A673 (cell line): ENCODE results near the gene BCAR3. TPM values are rescaled to one million over a fixed set of nuclear protein-coding genes. Genes with fewer than 3 reads are reported as not detected.

ENCODE experiments used
- BruUV-seq: library from RNA; stranded (reverse); fragments of 400-500 nt; replicated peaks from 2 replicates; lab custom pipeline; 2021; lab: Mats Ljungman, UMichigan
- CTCF ChIA-PET: fragments of 300-600 bp; sonication (Branson Sonifier 250); formaldehyde crosslinking; loops from one replicate; lab custom pipeline; 2022; ENCODE audit warnings: antibody characterized with exemption; lab: Charles Lee
- POLR2A ChIA-PET: fragments of 300-600 bp; sonication (Branson Sonifier 250); formaldehyde crosslinking; loops from one replicate; lab custom pipeline; 2022; ENCODE audit warnings: antibody characterized with exemption; ENCODE audit not compliant: low non-redundant PET; lab: Charles Lee
- DNase-seq: peaks from one replicate; pipeline ENCODE4 v3.0.0-alpha.2; 2015; ENCODE audit warnings: low spot score
- H3K27ac ChIP-seq: fragments of 200-600 bp; sonication (generic); 2 replicates; pipeline ENCODE4 v1.5.1; 2016; ENCODE audit warnings: mixed run types, low read depth, mild to moderate bottlenecking, mixed read lengths, antibody characterized with exemption, low read length; ENCODE audit not compliant: poor library complexity, severe bottlenecking
- H3K27me3 ChIP-seq: fragments of 200-600 bp; sonication (generic); replicated peaks from 2 replicates; pipeline ENCODE4 v1.6.1; 2017; ENCODE audit warnings: mixed run types, low read depth, mild to moderate bottlenecking, mixed read lengths, antibody characterized with exemption, low read length; ENCODE audit not compliant: insufficient read depth, poor library complexity
- H3K36me3 ChIP-seq: fragments of 200-600 bp; sonication (generic); 2 replicates; pipeline ENCODE4 v1.6.1; 2016; ENCODE audit warnings: mixed run types, mild to moderate bottlenecking, mixed read lengths, antibody characterized with exemption, low read length; ENCODE audit not compliant: insufficient read depth, poor library complexity, severe bottlenecking
- H3K4me1 ChIP-seq: fragments of 200-600 bp; sonication (generic); 2 replicates; pipeline ENCODE4 v1.6.1; 2017; ENCODE audit warnings: mixed run types, mild to moderate bottlenecking, mixed read lengths, antibody characterized with exemption, low read length; ENCODE audit not compliant: insufficient read depth, poor library complexity, severe bottlenecking
- H3K4me3 ChIP-seq: fragments of 200-600 bp; sonication (generic); 2 replicates; pipeline ENCODE4 v1.5.1; 2016; ENCODE audit warnings: low read depth, mixed run types, mild to moderate bottlenecking, mixed read lengths, low read length; ENCODE audit not compliant: poor library complexity, severe bottlenecking
- H3K9me3 ChIP-seq: fragments of 200-600 bp; sonication (generic); 2 replicates; pipeline ENCODE4 v1.6.1; 2016; ENCODE audit warnings: mixed run types, low read depth, mild to moderate bottlenecking, mixed read lengths, antibody characterized with exemption, low read length; ENCODE audit not compliant: poor library complexity, severe bottlenecking
- CTCF ChIP-seq: fragments of 300-800, 200-600 bp; sonication (generic); conservative IDR thresholded peaks from 2 replicates; pipeline ENCODE4 v1.5.1; 2017; ENCODE audit warnings: low read depth, mild to moderate bottlenecking, antibody characterized with exemption, low read length, moderate library complexity, mixed read lengths
- EZH2 ChIP-seq: fragments of 200-600 bp; sonication (generic); IDR thresholded peaks from 2 replicates; pipeline ENCODE4 v1.6.1; 2017; ENCODE audit warnings: borderline replicate concordance, low read depth, mild to moderate bottlenecking, mixed read lengths, antibody characterized with exemption, low read length; ENCODE audit not compliant: poor library complexity, severe bottlenecking
- intact Hi-C: fragments of 100-400 bp; cut with micrococcal nuclease; formaldehyde crosslinking; loops from one replicate; pipeline ENCODE4 v1.10.0; 2022; ENCODE audit not compliant: unreplicated experiment
- total RNA-seq: library from RNA; stranded (reverse); gene quantifications from 2 replicates; pipeline ENCODE4 v1.2.3, GENCODE V29; 2021

Gene BCAR3
- total RNA-seq, 1 experiment from 2014 or later, result 0.90 TPM

- no peaks in the 10 kb centered on the region for H3K36me3 ChIP-seq
- TF ChIP-seq EZH2, result no peak
- TF ChIP-seq CTCF, result no peak
- CTCF ChIA-PET, result no interaction called here
- no peak for DNase-seq
- H3K4me3 ChIP-seq, result no peak overlapping the region
- BruUV-seq, result no TSS peak
- H3K4me1 ChIP-seq, result no peaks in the 10 kb centered on the region
- H3K27ac ChIP-seq, result no peak overlapping the region
- intact Hi-C loops, result no loop called here
- POLR2A ChIA-PET, result no interaction called here
- H3K9me3 ChIP-seq, result no peaks in the 10 kb centered on the region
- H3K27me3 ChIP-seq, result no peaks in the 10 kb centered on the region
Observed at GRCh38 chr1:93690341-93690740, 8.7 kb upstream of the BCAR3 start.

GRCh38 chr1:93689521-93690223 is 8.0 kb upstream of the BCAR3 start:
- no peaks in the 10 kb centered on the region for H3K4me1 ChIP-seq
- H3K27ac ChIP-seq, result no peak overlapping the region
- no peaks in the 10 kb centered on the region for H3K36me3 ChIP-seq
- TF ChIP-seq CTCF, result no peak
- no peak for TF ChIP-seq EZH2
- no peak for DNase-seq
- intact Hi-C loops, result no loop called here
- no peaks in the 10 kb centered on the region for H3K9me3 ChIP-seq
- CTCF ChIA-PET, result no interaction called here
- POLR2A ChIA-PET, result no interaction called here
- H3K27me3 ChIP-seq, result no peaks in the 10 kb centered on the region
- no TSS peak for BruUV-seq
- no peak overlapping the region for H3K4me3 ChIP-seq

GRCh38 chr1:93687542-93687941 is 5.9 kb upstream of the BCAR3 start:
- no peak for DNase-seq
- Histone ChIP-seq H3K4me3 (no peak overlapping the region), H3K27ac (no peak overlapping the region), H3K4me1 (no peaks in the 10 kb centered on the region), H3K27me3 (peaks cover 18% of the 10 kb centered on the region), H3K36me3 (no peaks in the 10 kb centered on the region), H3K9me3 (no peaks in the 10 kb centered on the region)
- BruUV-seq, result no TSS peak
- no peak for TF ChIP-seq CTCF
- no peak for TF ChIP-seq EZH2
- ChIA-PET CTCF (no interaction called here), POLR2A (no interaction called here)
- intact Hi-C loops, result no loop called here
